Stimulated activated CD8-positive, alpha-beta memory T cell treated with anti-CD3 and anti-CD28 coated beads, Interleukin-2, amount 100 ng/mL, for 48 hours (primary cell): Measurements from ENCODE around the gene RARG.

Experiments
- DNase-seq, 2 donors: peaks; one replicate each; pipeline ENCODE4 v3.0.0-alpha.2; 2020; ENCODE audit warnings: low read depth in 2 of 2

RARG gene

GRCh38 chr12:53231921-53232645 lies at the start of gene RARG:
RARG (minus strand) TSS chr12:53232209; CDS start chr12:53227545, 4,664 bp downstream.
- peak; percentile 55 to 72 for DNase-seq

DNA sequence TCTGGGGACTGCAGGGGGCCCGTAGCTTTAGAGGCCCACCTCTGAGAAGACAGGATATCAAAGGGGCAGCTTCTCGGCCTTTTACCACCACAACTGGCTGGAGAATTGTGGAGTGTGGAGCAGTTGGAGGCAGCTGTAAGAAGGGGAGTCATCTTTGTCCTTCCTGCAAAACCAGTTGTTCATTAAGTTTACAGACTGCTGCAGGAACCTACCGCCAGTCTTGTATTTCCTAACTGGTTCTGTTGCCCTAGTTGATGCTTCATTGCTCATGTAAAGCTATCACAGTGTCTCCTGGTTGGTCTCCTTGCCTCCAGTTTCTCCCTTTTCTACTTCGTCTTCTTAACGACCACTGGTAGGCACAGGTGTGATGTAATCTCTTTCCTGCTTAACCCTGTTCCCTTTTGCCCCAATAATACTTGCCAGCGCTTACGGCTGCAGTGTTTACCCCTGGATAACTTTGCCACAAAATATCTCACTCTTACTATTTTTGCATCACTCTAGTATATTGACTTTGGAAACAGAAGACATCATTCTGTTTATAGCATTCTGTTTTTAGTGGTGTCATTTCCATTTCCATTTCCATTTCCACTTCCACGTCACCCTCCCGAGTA lies 48.0 kb upstream of the RARG start:
- no peak for DNase-seq

- no peak for DNase-seq
Observed at GRCh38 chr12:53279283-53279869, 47.4 kb upstream of the RARG start.

- DNase-seq, result no peak
Observed at GRCh38 chr12:53277981-53278380, 46.0 kb upstream of the RARG start.

DNA sequence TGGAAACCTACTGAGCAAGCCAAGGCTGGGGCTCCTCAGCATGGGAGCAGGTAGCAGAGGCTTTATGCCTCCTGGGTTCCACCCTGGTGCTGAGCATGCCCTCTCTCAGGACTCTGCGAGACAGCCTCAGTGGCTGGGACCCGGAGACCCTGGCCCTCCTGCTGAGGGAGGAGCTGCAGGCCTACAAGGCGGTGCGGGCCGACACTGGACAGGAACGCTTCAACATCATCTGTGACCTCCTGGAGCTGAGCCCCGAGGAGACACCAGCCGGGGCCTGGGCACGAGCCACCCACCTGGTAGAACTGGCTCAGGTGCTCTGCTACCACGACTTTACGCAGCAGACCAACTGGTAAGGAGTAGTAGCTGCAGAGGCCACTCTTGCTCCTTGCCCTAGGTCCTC lies 44.5 kb upstream of the RARG start:
- no peak for DNase-seq

DNA sequence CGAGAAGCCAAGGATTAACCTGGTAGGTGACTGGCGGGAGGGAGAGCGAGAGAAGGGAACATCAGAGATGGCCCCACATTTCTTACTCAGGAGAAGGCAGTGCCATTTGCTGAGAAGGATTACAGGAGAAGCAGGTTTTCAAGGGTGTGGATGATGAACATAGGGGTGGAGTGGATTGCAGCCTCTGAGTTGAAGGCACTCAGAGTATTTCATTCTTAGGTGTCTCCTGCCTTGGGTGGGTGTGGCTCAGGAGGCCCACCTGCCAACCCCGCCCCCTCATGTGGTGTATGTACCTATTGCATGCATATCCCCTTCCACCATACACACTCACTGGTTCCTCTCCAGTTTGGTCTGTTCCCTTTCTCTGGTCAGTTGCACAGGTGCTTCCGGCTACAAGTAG lies 42.4 kb upstream of the RARG start:
- no peak for DNase-seq

GRCh38 chr12:53268630-53269562 lies 36.9 kb upstream of the RARG start:
- DNase-seq, result no peak

DNA sequence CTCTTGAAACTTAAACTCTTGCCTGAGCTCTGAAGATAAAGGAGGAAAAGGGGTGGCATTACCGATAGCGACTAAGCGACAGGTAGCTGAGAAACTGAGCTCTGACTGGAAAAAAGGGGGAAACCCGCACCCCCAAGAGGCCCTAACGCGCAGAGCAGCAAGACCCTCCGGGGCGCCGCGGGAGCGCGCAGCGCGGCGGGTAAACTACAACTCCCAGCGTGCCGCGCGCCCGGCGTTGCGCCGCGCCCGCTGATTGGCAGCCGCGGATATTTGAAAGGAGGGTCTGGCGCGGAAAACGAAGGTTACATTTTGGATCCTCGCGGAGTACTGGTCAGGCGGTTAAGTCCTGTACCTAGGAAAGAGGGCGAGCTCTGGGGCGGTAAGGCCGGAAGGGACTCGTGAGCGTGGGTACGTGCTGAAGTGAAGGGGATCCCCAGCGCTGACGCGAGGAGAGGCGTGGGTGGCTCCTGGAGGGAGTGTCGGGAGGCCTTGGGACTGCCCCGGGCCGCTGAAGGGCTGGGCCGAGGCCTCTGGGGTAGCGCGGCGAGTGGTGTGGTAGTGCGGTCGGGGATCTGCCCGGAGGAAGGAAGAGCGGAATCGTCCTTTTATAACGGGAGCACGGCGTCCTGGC lies 36.1 kb upstream of the RARG start, which contains the start of gene ESPL1:
TSS of gene ESPL1 (plus strand) at position 301 of the 631 bp plus-strand sequence. CDS start 468 bp downstream, outside the sequence.
- DNase-seq, result peak; percentile 82 to 83

DNA sequence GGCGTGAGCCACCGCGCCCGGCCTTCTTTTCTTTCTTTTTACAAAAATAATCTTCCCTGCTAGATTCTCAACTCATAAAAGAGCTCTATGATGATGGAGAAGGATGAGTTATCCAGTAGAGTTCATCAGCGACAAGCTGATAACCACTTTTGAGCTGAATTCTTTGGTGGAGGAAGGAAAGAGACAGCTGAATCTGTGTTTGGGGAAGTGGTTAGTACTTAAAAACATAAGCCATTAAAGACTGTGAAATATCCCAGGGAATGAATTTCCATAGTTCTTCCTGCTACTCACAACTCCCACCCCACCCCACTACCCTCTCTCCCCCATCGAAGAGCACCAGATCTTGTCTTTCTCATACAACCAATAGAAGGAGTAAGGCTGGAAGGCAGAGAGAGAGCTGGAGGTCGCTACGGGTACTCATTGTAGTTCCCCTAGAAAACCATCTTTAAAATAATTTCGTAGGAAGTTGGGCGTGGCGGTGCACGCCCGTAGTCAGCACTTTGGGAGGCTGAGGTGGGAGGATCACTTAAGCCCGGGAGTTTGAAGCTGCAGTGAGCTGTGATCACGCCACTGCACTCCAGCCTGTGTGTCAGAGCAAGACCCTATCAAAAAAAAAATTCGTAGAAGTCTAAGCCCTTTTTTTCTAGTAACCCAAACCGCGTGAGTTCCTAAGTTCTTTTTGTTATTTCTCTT lies 35.4 kb upstream of the RARG start:
- no peak for DNase-seq

GRCh38 chr12:53265783-53266182 lies 33.8 kb upstream of the RARG start:
- no peak for DNase-seq

- no peak for DNase-seq
Observed at GRCh38 chr12:53259891-53260290, 27.9 kb upstream of the RARG start.

DNA sequence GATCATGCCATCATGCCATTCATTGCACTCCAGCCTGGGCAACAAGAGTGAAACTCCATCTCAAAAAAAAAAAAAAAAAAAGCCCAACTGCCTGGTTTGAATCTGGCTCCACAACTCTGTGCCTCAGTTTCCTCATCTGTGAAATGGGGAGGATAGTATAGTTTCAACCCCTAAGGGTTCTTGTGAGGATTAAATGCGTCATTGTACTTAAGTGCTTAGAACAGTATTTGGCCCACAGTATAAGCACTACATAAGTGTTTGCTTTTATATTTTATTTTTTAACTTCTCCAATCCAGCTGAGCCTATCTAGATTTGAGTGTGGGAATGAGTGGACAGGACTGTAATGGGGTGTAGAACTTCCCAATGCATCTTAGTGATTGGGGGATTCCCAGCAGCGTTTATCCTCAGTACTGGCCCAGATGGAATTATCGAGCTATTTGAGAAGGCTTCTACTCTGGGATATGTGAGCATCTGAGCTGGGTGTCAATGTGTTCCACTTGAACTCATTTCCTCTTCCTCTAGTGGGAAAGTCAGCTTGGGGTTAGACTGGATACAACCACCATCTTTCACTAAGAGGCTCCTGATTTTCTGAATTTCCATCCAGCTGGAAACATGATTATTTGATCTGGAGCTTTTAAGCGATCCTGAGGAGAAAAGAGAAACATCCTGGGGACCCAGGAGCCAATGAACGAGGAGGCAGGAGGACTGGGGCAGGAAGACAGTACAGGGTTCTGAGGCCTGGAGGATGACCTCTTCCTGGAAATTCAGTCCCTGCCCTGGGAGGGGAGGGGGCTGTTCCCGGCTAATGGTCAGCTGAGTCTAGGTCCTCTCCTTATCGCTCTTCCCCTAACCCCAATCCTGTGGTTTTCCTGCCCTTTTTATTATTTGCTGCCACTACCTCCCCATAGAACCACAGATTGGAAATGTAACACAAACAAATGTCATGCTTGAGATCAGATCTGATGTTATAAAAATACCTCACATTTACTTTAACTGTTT lies 26.8 kb upstream of the RARG start:
- DNase-seq, result no peak

- DNase-seq, result no peak
Observed at GRCh38 chr12:53255996-53256395, 24.0 kb upstream of the RARG start.

- no peak for DNase-seq
Observed at GRCh38 chr12:53254816-53255545, 23.0 kb upstream of the RARG start.

- DNase-seq, result no peak
Observed at GRCh38 chr12:53253298-53253697, 21.3 kb upstream of the RARG start.

DNA sequence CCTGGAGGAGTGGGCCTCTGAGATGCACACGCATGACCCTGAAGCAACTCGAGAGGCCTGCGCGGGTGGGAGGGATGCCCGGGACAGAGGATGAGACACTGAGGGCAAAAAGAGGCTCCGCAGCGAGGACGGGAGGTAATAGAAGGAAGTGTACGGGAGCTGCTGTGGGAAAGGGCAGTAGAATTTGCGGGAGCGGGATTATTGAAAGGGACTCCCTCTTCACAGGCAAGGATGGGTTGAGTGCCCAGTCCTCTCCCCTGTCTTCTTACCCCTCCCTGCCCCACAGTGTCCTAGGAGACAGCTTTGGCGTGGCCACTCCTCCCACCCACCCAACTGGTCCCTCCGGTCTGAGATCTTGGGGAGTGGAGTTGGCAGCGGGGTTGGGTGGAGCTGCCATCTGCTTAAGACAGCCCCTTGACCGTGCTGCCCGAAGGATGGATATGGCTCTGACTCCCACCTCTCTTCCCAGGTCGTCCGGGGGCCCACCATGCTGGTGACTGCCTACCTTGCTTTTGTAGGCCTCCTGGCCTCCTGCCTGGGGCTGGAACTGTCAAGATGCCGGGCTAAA lies 20.4 kb upstream of the RARG start:
- DNase-seq, result no peak

DNA sequence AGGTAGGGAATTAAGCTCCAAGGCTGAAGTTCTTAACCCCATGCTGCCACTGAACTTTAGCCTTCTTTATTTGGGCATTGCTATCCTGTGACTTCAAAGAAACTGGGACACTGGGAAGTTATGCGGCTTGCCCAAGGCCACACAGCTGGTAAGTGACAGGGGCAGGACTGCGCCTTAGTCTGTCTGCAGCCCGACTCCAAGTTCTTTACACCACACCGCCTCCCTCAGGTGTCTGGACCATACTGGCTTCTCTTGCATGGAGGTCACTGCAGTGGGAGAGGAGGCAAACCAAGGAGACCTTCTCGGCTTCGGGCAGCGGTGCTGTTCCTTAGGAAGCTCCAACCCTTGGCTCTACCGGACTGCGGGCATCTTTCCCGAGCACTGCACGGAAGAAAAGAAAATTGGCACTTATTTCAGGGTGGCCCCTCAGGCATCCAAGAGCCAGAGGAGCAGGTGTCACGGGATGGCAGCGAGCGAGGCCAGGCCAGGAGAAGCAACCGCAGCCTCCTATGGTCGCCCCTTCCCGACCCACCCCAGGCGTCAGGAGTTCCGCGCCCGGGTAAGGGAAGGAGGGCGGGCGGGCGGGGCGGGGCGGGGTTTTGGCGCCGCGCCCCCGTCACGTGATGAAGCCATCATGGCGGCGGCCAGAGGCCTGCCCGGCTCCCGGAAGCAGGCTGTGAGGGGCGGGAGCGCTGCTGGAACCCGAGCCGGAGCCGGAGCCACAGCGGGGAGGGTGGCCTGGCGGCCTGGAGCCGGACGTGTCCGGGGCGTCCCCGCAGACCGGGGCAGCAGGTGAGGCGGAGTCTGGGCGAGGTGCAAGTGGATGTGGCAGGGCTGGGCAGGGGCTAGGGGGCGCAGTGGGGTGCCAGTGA lies 19.7 kb upstream of the RARG start:
- peak; percentile 62 to 63 for DNase-seq

- no peak for DNase-seq
Observed at GRCh38 chr12:53245286-53245685, 13.3 kb upstream of the RARG start.
